K562 (cell line): ENCODE measurements around the gene LTB4R2. TPM values are rescaled to one million over a fixed set of nuclear protein-coding genes. Genes with fewer than 3 reads are reported as not detected.

ENCODE experiments used
- BDP1 ChIP-seq: IDR thresholded peaks from 3 replicates; pipeline ENCODE4 v1.6.1; 2011; ENCODE audit not compliant: insufficient read length, insufficient read depth
- CEBPB ChIP-seq: fragments of 450-650 bp; IDR thresholded peaks from 2 replicates; pipeline ENCODE4 v1.6.1; 2016; ENCODE audit warnings: missing genetic modification characterization, missing compliant biosample characterization
- CREB3 ChIP-seq: fragments of 450-650 bp; conservative IDR thresholded peaks from 2 replicates; pipeline ENCODE4 v1.6.1; 2016; ENCODE audit warnings: missing genetic modification characterization, low read depth, mild to moderate bottlenecking, missing compliant biosample characterization, moderate library complexity
- CREBBP ChIP-seq: IDR thresholded peaks from one replicate; pipeline ENCODE4 v1.6.1; 2012; ENCODE audit warnings: low read depth, mild to moderate bottlenecking, control low read depth, inconsistent platforms, low read length
- CREM ChIP-seq: IDR thresholded peaks from 2 replicates; pipeline ENCODE4 v1.6.1; 2014; ENCODE audit warnings: antibody characterized with exemption, low read depth
- ELK3 ChIP-seq: fragments of 450-650 bp; formaldehyde crosslinking; IDR thresholded peaks from 2 replicates; pipeline ENCODE4 v1.4.0; 2020; ENCODE audit warnings: mild to moderate bottlenecking
- GABPB1 ChIP-seq: sonication (generic); formaldehyde crosslinking; IDR thresholded peaks from 2 replicates; pipeline ENCODE4 v1.8.0; 2022; ENCODE audit warnings: mild to moderate bottlenecking, missing genetic modification reagents
- HES1 ChIP-seq: fragments of 450-650 bp; IDR thresholded peaks from 2 replicates; pipeline ENCODE4 v1.6.1; 2016; ENCODE audit warnings: low read depth, mild to moderate bottlenecking, moderate library complexity
- HEY1 ChIP-seq: fragments of 250-450 bp; sonication (Bioruptor Pico); IDR thresholded peaks from 2 replicates; pipeline ENCODE4 v1.5.0; 2020; ENCODE audit warnings: mild to moderate bottlenecking, moderate library complexity, borderline replicate concordance
- ILF3 ChIP-seq: fragments of 450-650 bp; IDR thresholded peaks from 2 replicates; pipeline ENCODE4 v1.6.1; 2018; ENCODE audit warnings: antibody characterized with exemption, mild to moderate bottlenecking, moderate library complexity, borderline replicate concordance
- KAT8 ChIP-seq: fragments of 450-650 bp; IDR thresholded peaks from 2 replicates; pipeline ENCODE4 v1.6.1; 2016; ENCODE audit warnings: low read depth, mild to moderate bottlenecking
- KLF16 ChIP-seq: IDR thresholded peaks from 2 replicates; pipeline ENCODE4 v1.6.1; 2016; ENCODE audit warnings: antibody characterized with exemption
- MAFF ChIP-seq: IDR thresholded peaks from 2 replicates; pipeline ENCODE4 v1.6.1; 2012; ENCODE audit warnings: low read length, improper control_type of control experiment
- MAX ChIP-seq: sonication (generic); formaldehyde crosslinking; IDR thresholded peaks from 2 replicates; pipeline ENCODE4 v1.9.0; 2022; ENCODE audit warnings: mild to moderate bottlenecking, missing genetic modification reagents
- MAZ ChIP-seq, 2 experiments: fragments of 450-650 bp in 1 of 2; sonication (generic) in 1 of 2; formaldehyde crosslinking; IDR thresholded peaks in 1 of 2; conservative IDR thresholded peaks in 1 of 2; 2 replicates each; pipeline versions ENCODE4 v1.4.0 to v1.5.0; 2020; ENCODE audit warnings: mild to moderate bottlenecking in 1 of 2, missing genetic modification reagents in 1 of 2
- MCM2 ChIP-seq: fragments of 450-650 bp; IDR thresholded peaks from 2 replicates; pipeline ENCODE4 v1.6.1; 2017; ENCODE audit warnings: low read depth, mild to moderate bottlenecking
- MYNN ChIP-seq, 2 experiments: sonication (generic); formaldehyde crosslinking in 1 of 2; IDR thresholded peaks; 2 replicates each; pipeline versions ENCODE4 v1.5.0 to v1.6.1; 2016 to 2020; ENCODE audit warnings: antibody characterized with exemption in 1 of 2, missing genetic modification reagents in 1 of 2
- NCOR1 ChIP-seq: fragments of 450-650 bp; IDR thresholded peaks from 2 replicates; pipeline ENCODE4 v1.6.1; 2016; ENCODE audit warnings: mild to moderate bottlenecking, moderate library complexity
- NUFIP1 ChIP-seq: fragments of 450-650 bp; IDR thresholded peaks from 2 replicates; pipeline ENCODE4 v1.6.1; 2018; ENCODE audit not compliant: partially characterized antibody
- PHF21A ChIP-seq: fragments of 450-650 bp; IDR thresholded peaks from 2 replicates; pipeline ENCODE4 v1.6.1; 2017; ENCODE audit warnings: low read depth, borderline replicate concordance
- PREB ChIP-seq: sonication (generic); formaldehyde crosslinking; IDR thresholded peaks from 2 replicates; pipeline ENCODE4 v1.8.1; 2023; ENCODE audit warnings: mild to moderate bottlenecking, missing genetic modification reagents
- RNF2 ChIP-seq: sonication (generic); IDR thresholded peaks from 2 replicates; pipeline ENCODE4 v1.6.1; 2016
- SMAD2 ChIP-seq: fragments of 150-350 bp; IDR thresholded peaks from 2 replicates; pipeline ENCODE4 v1.6.1; 2014; ENCODE audit warnings: low read depth, mild to moderate bottlenecking, low read length
- SREBF2 ChIP-seq: sonication (generic); formaldehyde crosslinking; IDR thresholded peaks from 2 replicates; pipeline ENCODE4 v1.4.0; 2020; ENCODE audit warnings: mild to moderate bottlenecking, missing genetic modification reagents
- TAL1 ChIP-seq: fragments of 450-650 bp; IDR thresholded peaks from 2 replicates; pipeline ENCODE4 v1.6.1; 2016; ENCODE audit warnings: mild to moderate bottlenecking
- TCF3 ChIP-seq: sonication (generic); formaldehyde crosslinking; IDR thresholded peaks from 2 replicates; pipeline ENCODE4 v1.4.0; 2020; ENCODE audit warnings: mild to moderate bottlenecking, missing genetic modification reagents
- ZNF232 ChIP-seq: sonication (generic); formaldehyde crosslinking; IDR thresholded peaks from 2 replicates; pipeline ENCODE4 v1.8.0; 2022; ENCODE audit warnings: mild to moderate bottlenecking, missing genetic modification reagents
- ZNF239 ChIP-seq: fragments of 250-450 bp; sonication (Bioruptor Pico); IDR thresholded peaks from 2 replicates; pipeline ENCODE4 v1.4.0; 2020; ENCODE audit warnings: mild to moderate bottlenecking
- ZNF589 ChIP-seq: fragments of 200-800 bp; sonication (Bioruptor generic); IDR thresholded peaks from 2 replicates; pipeline ENCODE4 v1.6.1; 2016; ENCODE audit warnings: low read depth, missing genetic modification characterization, missing compliant biosample characterization
- ZNF75A ChIP-seq: fragments of 450-650 bp; formaldehyde crosslinking; IDR thresholded peaks from 2 replicates; pipeline ENCODE4 v1.4.0; 2020; ENCODE audit warnings: mild to moderate bottlenecking
- polyA plus RNA-seq, 8 experiments: library from polyadenylated mRNA; depleted of rRNA in 4 of 8; stranded (reverse) in 5 of 8; unstranded in 3 of 8; fragments of >200 nt; fragmentation: Nextera tagmentation in 2 of 8; fragmentation: Illumina TruSeq in 1 of 8; extraction: Ambion mirVana in 2 of 8; extraction: Trizol in 1 of 8; gene quantifications; 2 replicates each; pipeline versions ENCODE4 v1.2.1 to v1.2.3, GENCODE V29; 2011 to 2014; ENCODE audit warnings: inconsistent platforms in 1 of 8, missing spikeins in 1 of 8
- total RNA-seq, 7 experiments: library from RNA; depleted of rRNA in 6 of 7; stranded (reverse); fragments of >200 nt in 6 of 7; fragmentation: Illumina TruSeq in 2 of 7; extraction: Trizol in 2 of 7; gene quantifications; 2 replicates each; pipeline versions ENCODE4 v1.2.1 to v1.2.3, GENCODE V29; 2011 to 2021; ENCODE audit warnings: low replicate concordance in 1 of 7

Gene LTB4R2
- total and polyA plus RNA-seq, 9 of the 15 experiments (the other 6 are each of a cell fraction or from before 2014, with no cell fraction given): 0.03 to 11.6 (median 2.8) TPM; not detected in 1

GRCh38 chr14:24274101-24274543 is 35.8 kb upstream of the LTB4R2 start (continued):
- no peak for TF ChIP-seq MAZ (CRISPR knock-in tag; conservative IDR thresholded peaks at IDR 0.05 in 1 of 2, IDR thresholded peaks at IDR 0.05 in 1 of 2)
- no peak for TF ChIP-seq ELK3 (CRISPR knock-in tag)
- TF ChIP-seq PREB (CRISPR knock-in tag): no peak
- TF ChIP-seq BDP1: no peak
- TF ChIP-seq TCF3 (CRISPR knock-in tag): peak; percentile 80
- no peak for TF ChIP-seq ZNF75A
- TF ChIP-seq RNF2: no peak
- TF ChIP-seq MYNN (IDR thresholded peaks at IDR 0.05): no peak
- no peak for TF ChIP-seq MYNN (CRISPR knock-in tag; IDR thresholded peaks at IDR 0.05)
- TF ChIP-seq MAFF: no peak
- no peak for TF ChIP-seq CEBPB (tag)
- TF ChIP-seq ZNF239 (CRISPR knock-in tag): no peak
- TF ChIP-seq HES1: no peak
- TF ChIP-seq MCM2: no peak
- TF ChIP-seq CREB3 (tag): no peak
- no peak for TF ChIP-seq ZNF232 (CRISPR knock-in tag)
- TF ChIP-seq PHF21A: no peak
- no peak for TF ChIP-seq GABPB1 (CRISPR knock-in tag)
- TF ChIP-seq CREBBP: no peak
- TF ChIP-seq KLF16: peak; percentile 30; the same call in 1 of the 2 replicates
- TF ChIP-seq ILF3: no peak
- peak; percentile 41; the same call in 1 of the 2 replicates for TF ChIP-seq NCOR1
- no peak for TF ChIP-seq NUFIP1
- TF ChIP-seq CREM: peak; percentile 44; the same call in 1 of the 2 replicates
- TF ChIP-seq SMAD2: no peak
- no peak for TF ChIP-seq HEY1 (CRISPR knock-in tag)
- TF ChIP-seq ZNF589 (CRISPR knock-in tag): no peak
- TF ChIP-seq MAX (CRISPR knock-in tag): no peak
- TF ChIP-seq SREBF2 (CRISPR knock-in tag): no peak
- TF ChIP-seq KAT8: no peak
- peak; percentile 76 for TF ChIP-seq TAL1
